H1 (cell line): ENCODE data around the gene TNFRSF14. TPM values are rescaled to one million over a fixed set of nuclear protein-coding genes. Genes with fewer than 3 reads are reported as not detected.

Experiments
- CTCF ChIA-PET: fragments of 300-600 bp; sonication (Branson Sonifier 250); formaldehyde crosslinking; loops from one replicate; lab custom pipeline; 2021; ENCODE audit not compliant: partially characterized antibody; lab: Charles Lee
- POLR2A ChIA-PET: fragments of 300-600 bp; sonication (Branson Sonifier 250); formaldehyde crosslinking; loops from one replicate; lab custom pipeline; 2021; ENCODE audit warnings: inconsistent platforms; ENCODE audit not compliant: partially characterized antibody; lab: Charles Lee
- DNase-seq, 2 experiments: peaks; one replicate each; pipeline versions ENCODE4 v3.0.0 to v3.0.0-alpha.2; 2010 to 2022; ENCODE audit warnings: low spot score in 2 of 2, low read depth in 1 of 2, mixed read lengths in 1 of 2
- FAIRE-seq: peaks from 2 replicates; lab custom pipeline; 2011; peaks lifted over from hg19 to GRCh38; lab: Jason Lieb, UNC
- H2AFZ ChIP-seq: 2 replicates; pipeline ENCODE4 v1.8.1; 2012; ENCODE audit warnings: low read length, inconsistent platforms
- H2AK5ac ChIP-seq: 2 replicates; pipeline ENCODE4 v1.6.1; 2013; ENCODE audit warnings: low read depth, low read length
- H2BK120ac ChIP-seq: replicated peaks from 2 replicates; pipeline ENCODE3; 2013; ENCODE audit warnings: low read depth, low read length, inconsistent platforms
- H2BK12ac ChIP-seq: 2 replicates; pipeline ENCODE4 v1.6.1; 2013; ENCODE audit warnings: low read depth, low read length
- H2BK15ac ChIP-seq: 2 replicates; pipeline ENCODE4 v1.6.1; 2013; ENCODE audit warnings: low read length
- H2BK20ac ChIP-seq: 2 replicates; pipeline ENCODE4 v1.6.1; 2013; ENCODE audit warnings: low read length
- H2BK5ac ChIP-seq: 2 replicates; pipeline ENCODE4 v1.6.1; 2013; ENCODE audit warnings: low read depth, low read length
- H3K14ac ChIP-seq: 2 replicates; pipeline ENCODE4 v1.6.1; 2013; ENCODE audit warnings: inconsistent platforms; ENCODE audit not compliant: insufficient read length
- H3K18ac ChIP-seq: 2 replicates; pipeline ENCODE4 v1.6.1; 2013; ENCODE audit warnings: low read length; ENCODE audit errors: extremely low read depth
- H3K23ac ChIP-seq: 2 replicates; pipeline ENCODE4 v1.6.1; 2013; ENCODE audit warnings: inconsistent platforms; ENCODE audit not compliant: insufficient read length
- H3K23me2 ChIP-seq: 2 replicates; pipeline ENCODE4 v1.6.1; 2013; ENCODE audit warnings: low read depth, low read length
- H3K27ac ChIP-seq: 2 replicates; pipeline ENCODE4 v1.6.1; 2011; ENCODE audit warnings: low read depth, low read length, inconsistent platforms
- H3K27me3 ChIP-seq, 4 experiments: replicated peaks in 1 of 4; 1 replicate in 1 of 4; 2 replicates in 3 of 4; pipeline versions ENCODE4 v1.6.1 to v1.8.1; 2011 to 2013; ENCODE audit warnings: low read length in 3 of 4, mild to moderate bottlenecking in 3 of 4, inconsistent platforms in 2 of 4, mixed read lengths in 2 of 4, moderate library complexity in 1 of 4; ENCODE audit not compliant: control insufficient read depth in 3 of 4, insufficient read depth in 3 of 4; ENCODE audit errors: extremely low read depth in 1 of 4
- H3K36me3 ChIP-seq, 4 experiments: 2 replicates each; pipeline versions ENCODE4 v1.6.1 to v1.8.1; 2011 to 2013; ENCODE audit warnings: mild to moderate bottlenecking in 4 of 4, low read length in 3 of 4, moderate library complexity in 2 of 4, control low read depth in 1 of 4, inconsistent platforms in 1 of 4; ENCODE audit not compliant: insufficient read depth in 4 of 4, control insufficient read depth in 2 of 4
- H3K4ac ChIP-seq: replicated peaks from 2 replicates; pipeline ENCODE3; 2013; ENCODE audit warnings: low read length, low read depth, mixed read lengths, inconsistent platforms; ENCODE audit not compliant: insufficient read length
- H3K4me1 ChIP-seq, 4 experiments: replicated peaks in 1 of 4; 1 replicate in 1 of 4; 2 replicates in 3 of 4; pipeline versions ENCODE4 v1.6.1 to v1.8.1; 2011 to 2013; ENCODE audit warnings: low read length in 3 of 4, inconsistent platforms in 2 of 4, mixed read lengths in 1 of 4; ENCODE audit not compliant: insufficient read depth in 4 of 4, control insufficient read depth in 3 of 4
- H3K4me2 ChIP-seq, 2 experiments: 2 replicates each; pipeline versions ENCODE4 v1.6.1 to v1.8.1; 2011 to 2013; ENCODE audit warnings: low read depth in 2 of 2, low read length in 2 of 2, control low read depth in 1 of 2, inconsistent platforms in 1 of 2, mild to moderate bottlenecking in 1 of 2; ENCODE audit not compliant: insufficient read depth in 1 of 2
- H3K4me3 ChIP-seq, 4 experiments: fragments of 200-600, 300-600 bp in 1 of 4; sonication (generic), shearing (Covaris generic), sonication (Bioruptor Twin) in 1 of 4; 2 replicates each; pipeline versions ENCODE4 v1.5.1 to v1.8.1; 2011 to 2016; ENCODE audit warnings: low read length in 4 of 4, low read depth in 3 of 4, control low read depth in 2 of 4, inconsistent platforms in 2 of 4, mild to moderate bottlenecking in 2 of 4, mixed read lengths in 1 of 4, moderate library complexity in 1 of 4; ENCODE audit not compliant: insufficient read depth in 2 of 4; ENCODE audit errors: extremely low read depth in 1 of 4
- H3K56ac ChIP-seq: replicated peaks from 2 replicates; pipeline ENCODE3; 2013; ENCODE audit warnings: low read depth, mild to moderate bottlenecking, mixed read lengths, low read length, inconsistent platforms; ENCODE audit not compliant: insufficient read length
- H3K79me1 ChIP-seq: 2 replicates; pipeline ENCODE4 v1.6.1; 2013; ENCODE audit warnings: low read depth, low read length, control low read depth
- H3K79me2 ChIP-seq, 2 experiments: 2 replicates each; pipeline versions ENCODE4 v1.6.1 to v1.8.1; 2012 to 2013; ENCODE audit warnings: low read length in 2 of 2, mild to moderate bottlenecking in 2 of 2, inconsistent platforms in 1 of 2; ENCODE audit not compliant: insufficient read depth in 2 of 2, control insufficient read depth in 1 of 2
- H3K9ac ChIP-seq, 4 experiments: replicated peaks in 1 of 4; 1 replicate in 1 of 4; 2 replicates in 3 of 4; pipeline versions ENCODE4 v1.6.1 to v1.8.1; 2011 to 2013; ENCODE audit warnings: low read depth in 3 of 4, low read length in 3 of 4, control low read depth in 2 of 4, mild to moderate bottlenecking in 2 of 4, moderate library complexity in 2 of 4, inconsistent platforms in 1 of 4; ENCODE audit errors: extremely low read depth in 1 of 4
- H3K9me3 ChIP-seq, 2 experiments: 2 replicates each; pipeline versions ENCODE4 v1.6.1 to v1.8.1; 2012 to 2013; ENCODE audit warnings: mild to moderate bottlenecking in 2 of 2, moderate library complexity in 2 of 2, control low read depth in 1 of 2, inconsistent platforms in 1 of 2, low read depth in 1 of 2, low read length in 1 of 2, mixed read lengths in 1 of 2; ENCODE audit not compliant: insufficient read depth in 2 of 2
- H4K20me1 ChIP-seq, 2 experiments: replicated peaks in 1 of 2; 2 replicates each; pipeline versions ENCODE3 to v1.8.1; 2011 to 2013; ENCODE audit warnings: inconsistent platforms in 2 of 2, low read length in 2 of 2, mild to moderate bottlenecking in 1 of 2; ENCODE audit not compliant: insufficient read depth in 2 of 2, control insufficient read depth in 1 of 2
- H4K5ac ChIP-seq: 2 replicates; pipeline ENCODE4 v1.6.1; 2013; ENCODE audit warnings: low read length, low read depth, mixed read lengths, inconsistent platforms; ENCODE audit not compliant: insufficient read length
- H4K8ac ChIP-seq: 2 replicates; pipeline ENCODE4 v1.8.0; 2013; ENCODE audit warnings: mild to moderate bottlenecking, moderate library complexity, low read length, inconsistent platforms; ENCODE audit not compliant: insufficient read depth; ENCODE audit errors: extremely low read depth
- H4K91ac ChIP-seq: replicated peaks from 2 replicates; pipeline ENCODE3; 2013; ENCODE audit warnings: low read length, mixed read lengths, inconsistent platforms; ENCODE audit not compliant: insufficient read length
- CEBPB ChIP-seq: IDR thresholded peaks from 2 replicates; pipeline ENCODE4 v1.6.1; 2012; ENCODE audit warnings: low read depth, low read length
- CTCF ChIP-seq, 3 experiments: IDR thresholded peaks; 1 replicate in 2 of 3; 2 replicates in 1 of 3; pipeline versions ENCODE4 v1.5.1 to v1.6.1; 2011; ENCODE audit warnings: low read length in 3 of 3, mild to moderate bottlenecking in 3 of 3, inconsistent platforms in 2 of 3, low read depth in 1 of 3, moderate library complexity in 1 of 3; ENCODE audit not compliant: insufficient read depth in 1 of 3; ENCODE audit errors: control extremely low read depth in 1 of 3
- EP300 ChIP-seq, 2 experiments: IDR thresholded peaks; 1 replicate in 1 of 2; 2 replicates in 1 of 2; pipeline ENCODE4 v1.6.1; 2011 to 2012; ENCODE audit warnings: low read depth in 2 of 2, low read length in 2 of 2, mild to moderate bottlenecking in 2 of 2, borderline replicate concordance in 1 of 2, inconsistent platforms in 1 of 2, moderate library complexity in 1 of 2
- GABPA ChIP-seq: IDR thresholded peaks from 2 replicates; pipeline ENCODE4 v1.6.1; 2011; ENCODE audit warnings: mild to moderate bottlenecking, low read length, moderate library complexity, borderline replicate concordance; ENCODE audit not compliant: insufficient read depth
- SIRT6 ChIP-seq: IDR thresholded peaks from one replicate; pipeline ENCODE4 v1.7.1; 2012; ENCODE audit warnings: low read length, inconsistent platforms
- WGBS, 2 experiments: shearing (Covaris generic) in 1 of 2; methylation state at CpG; one replicate each; pipeline versions ENCODE4 v1.1.6 to v1.1.7; 2013 to 2015; ENCODE audit warnings: low lambda C conversion rate in 2 of 2, mixed read lengths in 2 of 2, inconsistent platforms in 1 of 2, low coverage in 1 of 2, missing lambda C conversion rate in 1 of 2; ENCODE audit not compliant: insufficient replicate concordance in 2 of 2, insufficient coverage in 1 of 2, insufficient read length in 1 of 2; ENCODE audit errors: extremely low coverage in 1 of 2, missing lambda C conversion rate in 1 of 2; 5-methylcytosine and 5-hydroxymethylcytosine counted together
- polyA plus RNA-seq, 7 experiments: library from polyadenylated mRNA; depleted of rRNA in 3 of 7; stranded (reverse) in 5 of 7; unstranded in 2 of 7; fragments of >200 nt in 5 of 7; fragments of 200-250 nt in 2 of 7; gene quantifications; 1 replicate in 5 of 7; 2 replicates in 1 of 7; 4 replicates in 1 of 7; pipeline versions ENCODE4 v1.2.1 to v1.2.3, GENCODE V29; 2011 to 2013; ENCODE audit warnings: missing spikeins in 2 of 7, mixed read lengths in 2 of 7
- total RNA-seq: library from RNA; stranded (reverse); fragmentation: NEBNext Ultra II Directional; extraction: Animal tissue kit (Norgen Biotek cat#: 25700); gene quantifications from 2 replicates; pipeline ENCODE4 v1.2.1, GENCODE V29; 2021

TNFRSF14 gene
- total and polyA plus RNA-seq, 2 of the 8 experiments (the other 6 are each of a cell fraction or from before 2014, with no cell fraction given), result 0.36 to 0.50 TPM

GRCh38 chr1:2513939-2514652, 42.1 kb upstream of the TNFRSF14 start:
- peaks cover 16 to 63% (median 41%) of the 10 kb centered on the region in 4 experiments; a peak in 7 of 8 replicates for H3K36me3 ChIP-seq
- no peak overlapping the region for H2BK12ac ChIP-seq
- H4K20me1 ChIP-seq, result peaks cover 0 to 19% of the 10 kb centered on the region in 2 experiments
- H2AK5ac ChIP-seq, result no peak overlapping the region
- no peaks in the 10 kb centered on the region; the same call in none of the 2 replicates for H3K79me1 ChIP-seq
- H3K56ac ChIP-seq, result no peak overlapping the region
- H3K18ac ChIP-seq, result no peak overlapping the region
- no peak for DNase-seq
- H3K23ac ChIP-seq, result no peak overlapping the region
- CTCF ChIA-PET, result interaction anchor here (1.1 to 2.8 kb wide), 5 partner anchors 8 to 83 kb away, joined by 3 to 9 read pairs (median 6); no protein-coding TSS in a partner anchor
- no peak overlapping the region for H4K5ac ChIP-seq
- H3K23me2 ChIP-seq, result no peaks in the 10 kb centered on the region
- TF ChIP-seq GABPA (no peak), CTCF (IDR thresholded peaks at IDR 0.05; ENCODE audit: control extremely low read depth in 1 of 3, insufficient read depth in 1 of 3, low read depth in 1 of 3, low read length in 3 of 3) (no peak), CEBPB (no peak), SIRT6 (no peak), EP300 (IDR thresholded peaks at IDR 0.05; ENCODE audit: borderline replicate concordance in 1 of 2, low read depth in 2 of 2, low read length in 2 of 2) (no peak)
- TF ChIP-seq, all 59 proteins: peak for 0
- 94% methylated on average over 39 of the region's 43 CpGs; no CpG with 5 or more reads in 1 of the 2 experiments for WGBS, 2 experiments
- Histone ChIP-seq H3K27ac (no peak overlapping the region), H3K4me3 (no peak overlapping the region), H3K79me2 (no peaks in the 10 kb centered on the region), H2BK120ac (no peak overlapping the region), H3K27me3 (no peaks in the 10 kb centered on the region), H3K9ac (no peak overlapping the region), H4K8ac (no peak overlapping the region; the same call in 1 of the 2 replicates), H2BK20ac (no peak overlapping the region), H3K4me2 (no peak overlapping the region), H3K14ac (no peak overlapping the region), H2BK5ac (no peak overlapping the region), H3K4me1 (no peaks in the 10 kb centered on the region), H2BK15ac (no peak overlapping the region), H2AFZ (no peak overlapping the region), H3K9me3 (no peaks in the 10 kb centered on the region), H4K91ac (no peak overlapping the region), H3K4ac (no peak overlapping the region)
- no peak for FAIRE-seq
- POLR2A ChIA-PET, result no interaction called here
